HG03520 (cell line): ENCODE data around the gene IGSF9B.
A peak's percentile ranks its signal among the peaks of the same experiment; 100 is the strongest.

Experiments
- ATAC-seq: cut with Tn5 transposase; IDR thresholded peaks from one replicate; pipeline ENCODE4 v1.9.1; 2021; ENCODE audit warnings: mild to moderate bottlenecking, moderate library complexity; ENCODE audit not compliant: unreplicated experiment

IGSF9B gene

GRCh38 chr11:133902506-133902905 lies 54.3 kb downstream of the IGSF9B start:
- no peak for ATAC-seq

- ATAC-seq: no peak
Measured at GRCh38 chr11:133901999-133902398, 54.8 kb downstream of the IGSF9B start.

- no peak for ATAC-seq
Measured at GRCh38 chr11:133901316-133901715, 55.5 kb downstream of the IGSF9B start.

GRCh38 chr11:133900176-133901105 lies 56.3 kb downstream of the IGSF9B start:
- no peak for ATAC-seq

GRCh38 chr11:133898770-133899115 lies 58.0 kb downstream of the IGSF9B start:
- peak; percentile 6 for ATAC-seq

- ATAC-seq: peak; percentile 40
Measured at GRCh38 chr11:133898031-133898769, 58.6 kb downstream of the IGSF9B start.

GRCh38 chr11:133897331-133897650 lies 59.5 kb downstream of the IGSF9B start:
- no peak for ATAC-seq

GRCh38 chr11:133896642-133897330 lies 60.0 kb downstream of the IGSF9B start:
- no peak for ATAC-seq

- peak; percentile 48 for ATAC-seq
Measured at GRCh38 chr11:133896028-133896427, 60.7 kb downstream of the IGSF9B start.

GRCh38 chr11:133895551-133895950 lies 61.2 kb downstream of the IGSF9B start:
- ATAC-seq: no peak

- ATAC-seq: peak; percentile 42
Measured at GRCh38 chr11:133895061-133895479, 61.7 kb downstream of the IGSF9B start.

- ATAC-seq: no peak
Measured at GRCh38 chr11:133893381-133893780, 63.4 kb downstream of the IGSF9B start.

GRCh38 chr11:133892584-133893380 lies 64.0 kb downstream of the IGSF9B start:
- ATAC-seq: no peak

- no peak for ATAC-seq
Measured at GRCh38 chr11:133892126-133892525, 64.6 kb downstream of the IGSF9B start.

- no peak for ATAC-seq
Measured at GRCh38 chr11:133889893-133890292, 66.9 kb downstream of the IGSF9B start.

- no peak for ATAC-seq
Measured at GRCh38 chr11:133889188-133889587, 67.6 kb downstream of the IGSF9B start.

- ATAC-seq: no peak
Measured at GRCh38 chr11:133887692-133888332, 69.0 kb downstream of the IGSF9B start.

GRCh38 chr11:133886029-133886428 lies 70.7 kb downstream of the IGSF9B start:
- ATAC-seq: no peak

GRCh38 chr11:133872160-133872559 lies 84.6 kb downstream of the IGSF9B start:
- no peak for ATAC-seq

GRCh38 chr11:133867456-133867855 lies 89.3 kb downstream of the IGSF9B start:
- no peak for ATAC-seq
